Heart right ventricle (tissue), 16 donors: ENCODE data around the gene NEO1. TPM values are rescaled to one million over a fixed set of nuclear protein-coding genes. Genes with fewer than 3 reads are reported as not detected.

Experiments
- ATAC-seq, 8 donors: fragments of 200-7000 bp; cut with Tn5 transposase; one replicate each; pipeline ENCODE4 v1.9.1; 2020; ENCODE audit warnings: mild to moderate bottlenecking in 8 of 8, moderate library complexity in 8 of 8, moderate number of reproducible peaks in 1 of 8
- DNase-seq, 2 donors: peaks; one replicate each; pipeline ENCODE4 v3.0.0-alpha.2; 2020
- H3K27ac ChIP-seq, 10 donors: fragments of 200-600 bp; sonication (generic) in 2 of 10; one replicate each; pipeline versions ENCODE4 v1.5.0 to v1.8.0; 2020 to 2022; ENCODE audit warnings: mild to moderate bottlenecking in 3 of 10
- H3K27me3 ChIP-seq, 7 donors: fragments of 200-600 bp; one replicate each; pipeline ENCODE4 v1.8.0; 2021 to 2022; ENCODE audit warnings: mild to moderate bottlenecking in 2 of 7
- H3K36me3 ChIP-seq, 9 donors: fragments of 200-600 bp; sonication (generic) in 1 of 9; one replicate each; pipeline versions ENCODE4 v1.5.0 to v1.8.0; 2020 to 2022; ENCODE audit warnings: mild to moderate bottlenecking in 2 of 9
- H3K4me1 ChIP-seq, 9 donors: fragments of 200-600 bp; sonication (generic) in 1 of 9; one replicate each; pipeline versions ENCODE4 v1.5.0 to v1.8.0; 2020 to 2022; ENCODE audit warnings: mild to moderate bottlenecking in 4 of 9
- H3K4me3 ChIP-seq, 10 donors: fragments of 200-600 bp; sonication (generic) in 2 of 10; one replicate each; pipeline versions ENCODE4 v1.5.0 to v1.8.0; 2020 to 2022; ENCODE audit warnings: mild to moderate bottlenecking in 7 of 10, moderate library complexity in 2 of 10
- H3K9me3 ChIP-seq, 11 donors: fragments of 200-600 bp in 10 of 11; sonication (generic) in 2 of 11; one replicate each; pipeline versions ENCODE4 v1.5.0 to v1.8.0; 2013 to 2022; ENCODE audit warnings: mild to moderate bottlenecking in 2 of 11, control low read depth in 1 of 11, moderate library complexity in 1 of 11
- WGBS, 2 donors: extraction: QIAGEN DNeasy Blood & Tissue Kit; methylation state at CpG; one replicate each; pipeline ENCODE4 v1.1.7; 2013; ENCODE audit warnings: inconsistent platforms in 1 of 2; 5-methylcytosine and 5-hydroxymethylcytosine counted together
- intact Hi-C, 10 donors: fragments of 100-400 bp; cut with DNase I; formaldehyde crosslinking; loops; one replicate each; pipeline versions ENCODE4 v1.11.1 to v1.14.2; 2022
- polyA plus RNA-seq, 2 donors: library from polyadenylated mRNA; stranded (reverse); fragments of 200-250 nt; gene quantifications; one replicate each; pipeline ENCODE4 v1.2.3, GENCODE V29; 2013
- total RNA-seq, 10 donors: library from RNA; stranded (reverse); fragmentation: NEBNext Ultra II Directional in 3 of 10; extraction: Animal tissue kit (Norgen Biotek cat#: 25700) in 3 of 10; gene quantifications; one replicate each; pipeline versions ENCODE4 v1.2.1 to v1.2.4, GENCODE V29; 2021 to 2023
- TF ChIP-seq, protein P1 (sequence below), 9 donors: fragments of 200-600 bp; sonication (generic) in 2 of 9; IDR thresholded peaks; one replicate each; pipeline versions ENCODE4 v1.5.0 to v1.8.0; 2021 to 2022; ENCODE audit warnings: antibody characterized with exemption in 9 of 9, mild to moderate bottlenecking in 5 of 9, moderate library complexity in 1 of 9
- donor health status: Arrhythmogenic right ventricular cardiomyopathy.
- donor health status: ischemic (EF 13 %, LVEDD 7.1; RV severe dilation, severe dysfunction).
- donor health status: healthy with polysubstance abuse.
- donor health status: DM: no; HTN: yes; CAD: no.
- donor health status: DM: no; HTN: no; CAD: no.
- donor health status: ischemic (EF 25% LVEDD 6.9; RV normal size, moderate dysfunction).
- donor health status: ischemic (EF 25% LVEDD 5.7; RV mildly dilated, moderate dysfunction).
- donor health status: healthy.
- donor health status: DM: yes; HTN: yes; CAD: no.
- donor health status: Ischemic cardiomyopathy.
- donor health status: ischemic (EF 35%, LVEDD 5.7; RV mildly dilated, moderate dysfunction).
- donor health status: nonischemic (EF 11% LVEDD 7.7; RV severe dilation, severe dysfunction).
- donor health status: DM: yes; HTN: yes; CAD: no.
- donor health status: PGD.
- donor health status: ischemic (EF 29% LVEDD 5.4; RV normal size, mild dysfunction).
- donor health status: nonischemic (EF 23%, LVEDD 6.1; RV moderate dilation, normal function).

The NEO1 gene
- total and polyA plus RNA-seq, 12 donors: 3.4 to 16.9 (median 11.6) TPM

DNA sequence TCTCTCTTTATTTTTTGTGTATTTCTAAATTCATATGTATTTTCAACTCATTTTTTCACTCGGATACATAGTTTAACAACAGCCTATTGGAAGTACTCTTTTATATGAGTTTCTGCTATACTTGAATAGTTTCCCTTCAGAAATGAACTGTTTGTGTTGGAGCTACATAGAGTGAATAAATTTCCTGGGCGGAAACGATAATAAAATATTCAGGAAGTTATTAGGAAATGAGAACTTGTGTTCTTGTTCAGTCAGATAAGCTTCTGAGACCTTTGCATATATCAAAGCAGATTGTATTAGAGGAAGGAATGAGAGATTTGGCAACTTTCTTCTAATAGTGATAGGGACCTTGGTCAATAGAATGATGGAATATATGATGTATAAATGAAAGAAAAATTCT is 27.3 kb downstream of the NEO1 start:
- WGBS, 2 donors: 46 to 59% methylated on average over 3 of the region's 3 CpGs
- H3K27ac ChIP-seq: no peak overlapping the region
- no peaks in the 10 kb centered on the region for H3K36me3 ChIP-seq
- TF ChIP-seq, protein P1, sequence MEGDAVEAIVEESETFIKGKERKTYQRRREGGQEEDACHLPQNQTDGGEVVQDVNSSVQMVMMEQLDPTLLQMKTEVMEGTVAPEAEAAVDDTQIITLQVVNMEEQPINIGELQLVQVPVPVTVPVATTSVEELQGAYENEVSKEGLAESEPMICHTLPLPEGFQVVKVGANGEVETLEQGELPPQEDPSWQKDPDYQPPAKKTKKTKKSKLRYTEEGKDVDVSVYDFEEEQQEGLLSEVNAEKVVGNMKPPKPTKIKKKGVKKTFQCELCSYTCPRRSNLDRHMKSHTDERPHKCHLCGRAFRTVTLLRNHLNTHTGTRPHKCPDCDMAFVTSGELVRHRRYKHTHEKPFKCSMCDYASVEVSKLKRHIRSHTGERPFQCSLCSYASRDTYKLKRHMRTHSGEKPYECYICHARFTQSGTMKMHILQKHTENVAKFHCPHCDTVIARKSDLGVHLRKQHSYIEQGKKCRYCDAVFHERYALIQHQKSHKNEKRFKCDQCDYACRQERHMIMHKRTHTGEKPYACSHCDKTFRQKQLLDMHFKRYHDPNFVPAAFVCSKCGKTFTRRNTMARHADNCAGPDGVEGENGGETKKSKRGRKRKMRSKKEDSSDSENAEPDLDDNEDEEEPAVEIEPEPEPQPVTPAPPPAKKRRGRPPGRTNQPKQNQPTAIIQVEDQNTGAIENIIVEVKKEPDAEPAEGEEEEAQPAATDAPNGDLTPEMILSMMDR (IDR thresholded peaks at IDR 0.05): no peak
- no peak overlapping the region for H3K4me3 ChIP-seq
- H3K9me3 ChIP-seq: no peaks in the 10 kb centered on the region
- H3K27me3 ChIP-seq: peaks cover 0 to 32% (median 20%) of the 10 kb centered on the region in 7 donors
- H3K4me1 ChIP-seq: peaks cover 0 to 32% (median 14%) of the 10 kb centered on the region in 9 donors
- intact Hi-C loops: loop anchor here in 1 of 10 donors (10.0 kb wide), 1 partner anchor 355 kb away; no protein-coding TSS in a partner anchor
- no peak for ATAC-seq
- DNase-seq: no peak

DNA sequence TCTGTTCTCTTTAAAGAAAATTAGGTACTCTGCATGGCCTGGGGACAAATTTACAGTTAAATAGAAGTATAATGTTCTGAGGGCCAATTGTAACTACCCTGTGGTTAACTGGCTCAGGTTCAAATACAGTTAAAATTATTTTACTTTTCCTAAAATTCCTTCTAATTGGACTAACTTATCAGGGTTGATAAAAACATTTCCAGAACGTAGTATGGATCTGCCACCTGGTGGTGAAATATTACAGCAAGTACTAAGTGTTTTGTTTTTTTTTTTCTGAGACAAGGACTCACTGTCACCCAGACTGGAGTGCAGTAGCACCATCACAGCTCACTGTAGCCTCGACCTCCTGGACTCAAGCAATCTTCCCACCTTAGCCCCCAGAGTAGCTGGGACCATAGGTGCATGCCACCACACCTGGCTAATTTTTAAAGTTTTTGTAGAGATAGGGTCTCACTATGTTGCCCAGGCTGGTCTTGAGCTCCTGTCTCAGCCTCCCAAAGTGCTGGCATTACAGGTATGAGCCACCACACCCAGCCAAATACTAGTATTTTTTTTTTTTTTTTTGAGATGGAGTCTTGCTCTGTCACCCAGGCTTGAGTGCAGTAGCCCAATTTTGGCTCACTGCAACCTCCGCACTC is 29.2 kb downstream of the NEO1 start:
- WGBS, 2 donors: 33 to 39% methylated on average over 3 of the region's 3 CpGs
- peak in 2 of 8 donors; percentile 46 to 58 for ATAC-seq
- Histone ChIP-seq H3K27me3 (peaks cover 0 to 24% (median 14%) of the 10 kb centered on the region in 7 donors), H3K9me3 (peaks cover 0 to 10% (median 0%) of the 10 kb centered on the region in 11 donors), H3K4me3 (no peak overlapping the region), H3K27ac (no peak overlapping the region), H3K36me3 (no peaks in the 10 kb centered on the region), H3K4me1 (peaks cover 0 to 16% (median 14%) of the 10 kb centered on the region in 9 donors)
- intact Hi-C loops: loop anchor here (1.0 to 10.0 kb wide), 7 partner anchors 284 to 477 kb away; partner anchors contain the start of gene ADPGK (in 4 of the 10)
- TF ChIP-seq, protein P1 (IDR thresholded peaks at IDR 0.05): peak; percentile 50 to 85 (median 73)
- DNase-seq: peak in 1 of 2 donors; percentile 50

DNA sequence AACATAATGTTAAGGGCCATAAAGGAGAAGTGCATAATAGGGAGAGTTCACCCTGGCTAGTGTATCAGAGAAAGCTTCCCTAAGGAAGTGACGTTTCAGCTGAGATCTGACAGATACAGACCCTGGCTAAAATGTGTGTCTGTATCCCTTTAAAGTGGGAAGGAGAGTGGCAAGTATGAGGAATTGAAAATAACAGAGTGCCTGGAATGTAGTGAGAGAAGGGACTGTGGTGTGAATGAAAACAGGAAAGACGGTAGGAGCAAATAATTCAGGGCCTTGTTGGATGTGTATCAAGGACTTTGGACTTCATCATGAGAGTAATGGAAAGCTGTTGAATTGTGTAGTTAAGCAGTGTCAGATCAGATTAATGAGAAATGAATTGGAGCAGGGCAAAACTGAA is 30.5 kb downstream of the NEO1 start:
- Histone ChIP-seq H3K27me3 (peaks cover 0 to 16% (median 7%) of the 10 kb centered on the region in 7 donors), H3K4me3 (no peak overlapping the region), H3K4me1 (peaks cover 0 to 16% (median 14%) of the 10 kb centered on the region in 9 donors), H3K27ac (no peak overlapping the region), H3K36me3 (no peaks in the 10 kb centered on the region), H3K9me3 (peaks cover 0 to 14% (median 0%) of the 10 kb centered on the region in 11 donors)
- TF ChIP-seq, protein P1 (IDR thresholded peaks at IDR 0.05): no peak
- whole genome bisulfite sequencing, 2 donors: 36 to 47% methylated on average over 2 of the region's 2 CpGs
- no peak for ATAC-seq
- no peak for DNase-seq
- intact Hi-C loops: loop anchor here in 9 of 10 donors (1.0 to 10.0 kb wide), 6 partner anchors 286 to 478 kb away; partner anchors contain the start of gene ADPGK (in 4 of the 9)

DNA sequence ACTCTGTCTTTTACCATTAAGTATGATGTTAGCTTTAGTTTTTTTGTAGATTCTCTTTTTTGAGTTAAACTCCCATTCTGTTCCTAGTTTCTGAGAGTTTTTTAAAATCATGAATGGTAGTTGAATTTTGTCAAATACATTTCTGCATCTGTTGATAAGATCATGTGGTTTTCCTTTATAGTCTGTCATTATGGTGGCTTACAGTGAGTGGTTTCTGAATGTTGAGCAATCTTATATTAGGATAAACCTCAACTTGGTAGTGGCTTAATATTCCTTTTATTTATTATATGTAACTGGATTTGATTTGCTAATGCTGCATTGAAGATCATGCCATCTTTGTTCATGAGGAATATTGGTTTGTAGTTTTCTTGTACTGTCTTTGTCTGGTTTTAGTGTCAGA is 34.8 kb downstream of the NEO1 start:
- H3K9me3 ChIP-seq: peaks cover 0 to 14% (median 0%) of the 10 kb centered on the region in 11 donors
- H3K27ac ChIP-seq: no peak overlapping the region
- DNase-seq (no peak), ATAC-seq (no peak)
- intact Hi-C loops: loop anchor here in 1 of 10 donors (10.0 kb wide), 1 partner anchor 482 kb away; no protein-coding TSS in a partner anchor
- H3K27me3 ChIP-seq: peaks cover 0 to 22% (median 0%) of the 10 kb centered on the region in 7 donors
- no peak overlapping the region for H3K4me3 ChIP-seq
- no peaks in the 10 kb centered on the region for H3K36me3 ChIP-seq
- H3K4me1 ChIP-seq: no peaks in the 10 kb centered on the region
- TF ChIP-seq, protein P1 (IDR thresholded peaks at IDR 0.05): no peak
